Left lung (tissue), 10 donors: ENCODE measurements around the gene OSBPL5. TPM values are rescaled to one million over a fixed set of nuclear protein-coding genes. Genes with fewer than 3 reads are reported as not detected.

Experiments used
- ATAC-seq: fragments of 200-7000 bp; cut with Tn5 transposase; one replicate; pipeline ENCODE4 v1.9.1; 2020; ENCODE audit warnings: moderate library complexity
- DNase-seq, 4 donors: peaks; one replicate each; pipeline ENCODE4 v3.0.0-alpha.2; 2013 to 2020
- H3K27ac ChIP-seq, 2 donors: fragments of 200-600 bp; sonication (generic) in 1 of 2; one replicate each; pipeline versions ENCODE4 v1.5.0 to v1.8.0; 2020 to 2021
- H3K27me3 ChIP-seq, 2 donors: fragments of 200-600 bp; sonication (generic) in 1 of 2; one replicate each; pipeline versions ENCODE4 v1.5.0 to v1.8.0; 2020 to 2021
- H3K36me3 ChIP-seq, 2 donors: fragments of 200-600 bp; sonication (generic) in 1 of 2; one replicate each; pipeline versions ENCODE4 v1.5.0 to v1.8.0; 2020 to 2021
- H3K4me1 ChIP-seq, 2 donors: fragments of 200-600 bp; one replicate each; pipeline ENCODE4 v1.8.0; 2021
- H3K4me3 ChIP-seq, 2 donors: fragments of 200-600 bp; sonication (generic) in 1 of 2; one replicate each; pipeline versions ENCODE4 v1.5.0 to v1.8.0; 2020 to 2021; ENCODE audit warnings: mild to moderate bottlenecking in 1 of 2
- H3K9me3 ChIP-seq, 2 donors: fragments of 200-600 bp; sonication (generic) in 1 of 2; one replicate each; pipeline versions ENCODE4 v1.5.0 to v1.8.0; 2020 to 2021
- intact Hi-C, 2 donors: fragments of 100-400 bp; cut with DNase I; formaldehyde crosslinking; loops; one replicate each; pipeline versions ENCODE4 v1.11.2 to v1.14.2; 2022
- polyA plus RNA-seq, 6 donors: library from polyadenylated mRNA; unstranded; fragments of 120-200 nt; gene quantifications; one replicate each; pipeline ENCODE4 v1.2.1, GENCODE V29; 2013; ENCODE audit not compliant: insufficient read length in 6 of 6
- total RNA-seq, 2 donors: library from RNA; stranded (reverse); fragmentation: NEBNext Ultra II Directional; extraction: Animal tissue kit (Norgen Biotek cat#: 25700); gene quantifications; one replicate each; pipeline ENCODE4 v1.2.1, GENCODE V29; 2021
- TF ChIP-seq, protein P1 (sequence below), 2 donors: fragments of 200-600 bp; sonication (generic) in 1 of 2; IDR thresholded peaks; one replicate each; pipeline versions ENCODE4 v1.5.0 to v1.8.0; 2021; ENCODE audit warnings: antibody characterized with exemption in 2 of 2
- donor health status: DM: no; HTN: yes; CAD: no.
- donor health status: DM: no; HTN: no; CAD: no.

The OSBPL5 gene
- total and polyA plus RNA-seq, 8 donors, result 19.5 to 39.6 (median 30.4) TPM

DNA sequence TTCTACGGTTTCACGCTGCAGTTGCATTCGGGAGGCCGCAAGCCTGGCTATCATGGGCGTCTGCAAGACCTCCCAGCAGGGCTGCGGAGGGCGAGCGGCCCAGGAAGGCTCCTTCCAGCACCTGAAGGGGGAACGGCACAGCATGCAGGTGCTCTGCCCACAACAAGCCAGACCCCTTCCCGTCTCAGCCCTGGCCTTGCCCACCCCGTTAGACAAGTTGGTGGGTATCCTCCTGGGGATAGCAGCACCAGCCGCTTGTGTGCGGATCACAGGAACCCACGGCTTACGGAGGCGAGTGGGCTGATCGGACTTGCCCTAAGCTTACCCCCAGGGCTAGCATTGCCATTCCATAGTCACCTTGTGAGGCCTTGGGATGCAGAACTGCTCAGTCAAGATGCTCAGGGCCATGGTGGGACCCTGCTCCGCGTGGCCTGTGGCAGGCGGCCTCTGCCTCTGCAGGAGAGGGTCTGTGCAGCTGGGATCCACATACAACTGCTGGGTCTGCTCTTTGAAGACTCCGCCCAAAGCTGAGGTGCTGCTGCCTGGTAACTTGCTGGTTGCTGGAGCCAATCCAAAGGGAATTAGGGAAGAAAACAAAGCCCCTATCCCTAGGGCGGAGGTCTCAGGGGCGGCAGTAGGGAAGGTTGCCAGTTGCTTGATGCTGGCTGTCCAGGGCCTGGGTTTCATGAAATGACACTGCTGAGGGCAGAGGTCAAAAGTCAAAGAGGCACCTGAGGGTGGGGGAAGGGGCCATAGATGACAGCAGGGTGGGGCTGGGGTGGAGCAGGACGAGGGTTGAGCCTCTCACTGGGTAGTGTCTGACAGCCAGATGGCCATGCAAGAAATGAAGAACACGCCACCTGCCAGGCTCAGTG, 1.4 kb upstream of the OSBPL5 start:
- intact Hi-C loops, result no loop called here
- H3K4me1 ChIP-seq, result peaks cover 16 to 64% of the 10 kb centered on the region in 2 donors
- H3K27ac ChIP-seq, result no peak overlapping the region
- H3K9me3 ChIP-seq, result no peaks in the 10 kb centered on the region
- peaks cover 0 to 25% of the 10 kb centered on the region in 2 donors for H3K27me3 ChIP-seq
- TF ChIP-seq, protein P1, sequence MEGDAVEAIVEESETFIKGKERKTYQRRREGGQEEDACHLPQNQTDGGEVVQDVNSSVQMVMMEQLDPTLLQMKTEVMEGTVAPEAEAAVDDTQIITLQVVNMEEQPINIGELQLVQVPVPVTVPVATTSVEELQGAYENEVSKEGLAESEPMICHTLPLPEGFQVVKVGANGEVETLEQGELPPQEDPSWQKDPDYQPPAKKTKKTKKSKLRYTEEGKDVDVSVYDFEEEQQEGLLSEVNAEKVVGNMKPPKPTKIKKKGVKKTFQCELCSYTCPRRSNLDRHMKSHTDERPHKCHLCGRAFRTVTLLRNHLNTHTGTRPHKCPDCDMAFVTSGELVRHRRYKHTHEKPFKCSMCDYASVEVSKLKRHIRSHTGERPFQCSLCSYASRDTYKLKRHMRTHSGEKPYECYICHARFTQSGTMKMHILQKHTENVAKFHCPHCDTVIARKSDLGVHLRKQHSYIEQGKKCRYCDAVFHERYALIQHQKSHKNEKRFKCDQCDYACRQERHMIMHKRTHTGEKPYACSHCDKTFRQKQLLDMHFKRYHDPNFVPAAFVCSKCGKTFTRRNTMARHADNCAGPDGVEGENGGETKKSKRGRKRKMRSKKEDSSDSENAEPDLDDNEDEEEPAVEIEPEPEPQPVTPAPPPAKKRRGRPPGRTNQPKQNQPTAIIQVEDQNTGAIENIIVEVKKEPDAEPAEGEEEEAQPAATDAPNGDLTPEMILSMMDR (IDR thresholded peaks at IDR 0.05), result no peak
- DNase-seq (peak in 2 of 4 donors; percentile 31 to 60), ATAC-seq (no peak)
- H3K36me3 ChIP-seq, result no peaks in the 10 kb centered on the region
- no peak overlapping the region for H3K4me3 ChIP-seq

GRCh38 chr11:3165916-3166267, 782 bp upstream of the OSBPL5 start:
- TF ChIP-seq, protein P1 (IDR thresholded peaks at IDR 0.05), result no peak
- intact Hi-C loops, result no loop called here
- peaks cover 17 to 70% of the 10 kb centered on the region in 2 donors for H3K4me1 ChIP-seq
- no peak overlapping the region for H3K27ac ChIP-seq
- no peak for ATAC-seq
- H3K4me3 ChIP-seq, result no peak overlapping the region
- H3K27me3 ChIP-seq, result peaks cover 0 to 23% of the 10 kb centered on the region in 2 donors
- DNase-seq, result peak in 2 of 4 donors; percentile 17 to 50
- no peaks in the 10 kb centered on the region for H3K9me3 ChIP-seq
- H3K36me3 ChIP-seq, result no peaks in the 10 kb centered on the region

GRCh38 chr11:3164552-3165151, 458 bp downstream of the OSBPL5 start:
- ATAC-seq, result peak; percentile 4
- Histone ChIP-seq H3K27ac (peak overlapping the region; percentile 33 to 80), H3K36me3 (no peaks in the 10 kb centered on the region), H3K4me3 (peak overlapping the region; percentile 65 to 72), H3K9me3 (no peaks in the 10 kb centered on the region), H3K27me3 (peaks cover 0 to 11% of the 10 kb centered on the region in 2 donors), H3K4me1 (peaks cover 19 to 76% of the 10 kb centered on the region in 2 donors)
- intact Hi-C loops, result no loop called here
- peak in 2 of 4 donors; percentile 29 to 85 for DNase-seq
- TF ChIP-seq, protein P1 (IDR thresholded peaks at IDR 0.05), result no peak

- H3K27ac ChIP-seq, result peak overlapping the region; percentile 33 to 80
- no peak for ATAC-seq
- H3K9me3 ChIP-seq, result no peaks in the 10 kb centered on the region
- TF ChIP-seq, protein P1 (IDR thresholded peaks at IDR 0.05), result no peak
- no peaks in the 10 kb centered on the region for H3K36me3 ChIP-seq
- peaks cover 0 to 6% of the 10 kb centered on the region in 2 donors for H3K27me3 ChIP-seq
- H3K4me3 ChIP-seq, result peak overlapping the region; percentile 65 to 72
- intact Hi-C loops, result no loop called here
- DNase-seq, result peak in 2 of 4 donors; percentile 33 to 77
- peaks cover 18 to 76% of the 10 kb centered on the region in 2 donors for H3K4me1 ChIP-seq
These were observed 965 bp downstream of the OSBPL5 start for GRCh38 chr11:3164138-3164551.
